Activated naive CD8-positive, alpha-beta T cell treated with anti-CD3 and anti-CD28 coated beads for 36 hours (primary cell): ENCODE data around the gene SELENBP1. TPM values are rescaled to one million over a fixed set of nuclear protein-coding genes. Genes with fewer than 3 reads are reported as not detected.
"Not testable (repeated sequence)": the region's sequence is repeated elsewhere in the genome, so short reads cannot be mapped to it uniquely, and the experiment has no call there.

Source experiments
- DNase-seq: peaks from one replicate; pipeline ENCODE4 v3.0.0; 2021
- H3K27ac Mint-ChIP-seq: one replicate; pipeline ENCODE4 v1.8.0; 2022; ENCODE audit warnings: mild to moderate bottlenecking, moderate library complexity, mixed read lengths
- H3K27me3 Mint-ChIP-seq: one replicate; pipeline ENCODE4 v1.8.0; 2022; ENCODE audit warnings: mild to moderate bottlenecking, mixed read lengths
- H3K36me3 Mint-ChIP-seq: one replicate; pipeline ENCODE4 v1.8.0; 2021; ENCODE audit warnings: mild to moderate bottlenecking, mixed read lengths
- H3K4me1 Mint-ChIP-seq: one replicate; pipeline ENCODE4 v1.8.0; 2021; ENCODE audit warnings: mixed read lengths
- H3K4me3 Mint-ChIP-seq: one replicate; pipeline ENCODE4 v1.8.0; 2022; ENCODE audit warnings: mild to moderate bottlenecking, moderate library complexity, mixed read lengths
- H3K9me3 Mint-ChIP-seq: one replicate; pipeline ENCODE4 v1.8.0; 2022; ENCODE audit warnings: mixed read lengths
- total RNA-seq, 2 experiments: library from RNA; stranded (reverse); gene quantifications; one replicate each; pipeline ENCODE4 v1.2.3, GENCODE V29; 2021

Gene SELENBP1
- total RNA-seq, 2 experiments from 2014 or later, result not detected

GRCh38 chr1:151396265-151396664, 23.8 kb upstream of the SELENBP1 start:
- H3K27ac Mint-ChIP-seq, H3K4me3 Mint-ChIP-seq, H3K9me3 Mint-ChIP-seq, H3K27me3 Mint-ChIP-seq, DNase-seq: not testable (repeated sequence)
- Mint-ChIP-seq H3K4me1 (peaks cover 14% of the 10 kb centered on the region), H3K36me3 (peaks cover 15% of the 10 kb centered on the region)

GRCh38 chr1:151393583-151393982, 21.1 kb upstream of the SELENBP1 start:
- Mint-ChIP-seq H3K9me3 (peaks cover 2% of the 10 kb centered on the region), H3K27me3 (no peaks in the 10 kb centered on the region), H3K27ac (no peak overlapping the region), H3K36me3 (no peaks in the 10 kb centered on the region), H3K4me3 (no peak overlapping the region), H3K4me1 (no peaks in the 10 kb centered on the region)
- DNase-seq, result no peak

- no peaks in the 10 kb centered on the region for H3K36me3 Mint-ChIP-seq
Measured at GRCh38 chr1:151391079-151391563, 18.6 kb upstream of the SELENBP1 start.

DNA sequence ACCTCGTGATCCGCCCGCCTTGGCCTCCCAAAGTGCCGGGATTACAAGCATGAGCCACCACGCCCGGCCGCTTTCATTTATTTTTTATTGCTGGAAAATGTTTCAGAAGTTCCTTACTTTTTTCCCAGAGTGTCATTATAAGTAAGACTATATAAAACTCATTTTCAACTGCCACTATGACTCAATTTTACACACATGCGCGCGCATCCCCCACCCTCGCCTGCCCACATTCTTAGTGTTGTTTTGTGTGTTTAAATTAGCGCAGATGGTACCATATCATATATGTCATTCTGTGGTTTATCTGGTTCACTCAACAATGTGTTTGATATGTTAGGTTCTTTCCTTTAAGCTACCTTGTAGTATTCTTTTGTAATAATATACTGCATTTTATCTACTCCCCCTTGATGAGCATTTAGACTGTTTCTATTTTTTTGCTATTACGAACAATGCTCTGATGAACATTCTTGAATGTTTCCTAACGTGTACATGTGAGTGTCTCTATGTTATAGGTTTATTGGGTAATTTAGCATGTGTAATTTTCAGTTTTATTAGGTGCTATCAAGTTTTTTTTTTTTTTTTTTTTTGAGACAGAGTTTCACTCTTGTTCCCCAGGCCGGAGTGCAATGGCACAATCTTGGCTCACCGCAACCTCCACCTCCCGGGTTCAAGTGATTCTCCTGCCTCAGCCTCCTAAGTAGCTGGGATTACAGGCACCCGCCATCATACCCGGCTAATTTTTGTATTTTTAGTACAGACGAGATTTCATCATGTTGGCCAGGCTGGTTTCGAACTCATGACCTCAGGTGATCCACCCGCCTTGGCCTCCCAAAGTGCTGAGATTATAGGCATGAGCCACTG, 17.9 kb upstream of the SELENBP1 start:
- not testable (repeated sequence) for H3K4me1 Mint-ChIP-seq, H3K9me3 Mint-ChIP-seq, H3K27ac Mint-ChIP-seq, H3K4me3 Mint-ChIP-seq, H3K36me3 Mint-ChIP-seq, H3K27me3 Mint-ChIP-seq, DNase-seq

More at GRCh38 chr1:151391079-151391563, 18.6 kb upstream of the SELENBP1 start:
- no peak overlapping the region for H3K27ac Mint-ChIP-seq
- H3K9me3 Mint-ChIP-seq, result peaks cover 2% of the 10 kb centered on the region
- no peak overlapping the region for H3K4me3 Mint-ChIP-seq
- no peaks in the 10 kb centered on the region for H3K4me1 Mint-ChIP-seq
- DNase-seq, result no peak
- H3K27me3 Mint-ChIP-seq, result no peaks in the 10 kb centered on the region

DNA sequence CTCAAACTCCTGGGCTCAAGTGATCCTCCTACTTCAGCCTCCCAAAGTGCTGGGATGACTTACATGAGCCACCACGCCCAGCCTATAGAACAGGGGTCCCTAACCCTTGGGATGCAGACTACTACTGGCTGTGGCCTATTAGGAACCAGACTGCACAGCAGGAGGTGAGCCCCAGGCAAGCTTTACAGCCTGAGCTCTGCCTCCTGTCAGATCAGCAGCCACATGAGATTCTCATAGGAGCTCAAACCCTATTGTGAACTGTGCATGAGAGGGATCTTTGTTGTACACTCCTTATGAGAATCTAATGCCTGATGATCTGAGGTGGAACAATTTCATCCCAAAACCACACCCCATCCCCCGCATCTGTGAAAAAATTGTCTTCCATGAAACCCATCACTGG, 13.5 kb upstream of the SELENBP1 start:
- no peaks in the 10 kb centered on the region for H3K36me3 Mint-ChIP-seq
- H3K27me3 Mint-ChIP-seq, result no peaks in the 10 kb centered on the region
- H3K27ac Mint-ChIP-seq, result no peak overlapping the region
- no peak overlapping the region for H3K4me3 Mint-ChIP-seq
- no peak for DNase-seq
- H3K9me3 Mint-ChIP-seq, result no peaks in the 10 kb centered on the region
- no peaks in the 10 kb centered on the region for H3K4me1 Mint-ChIP-seq

DNA sequence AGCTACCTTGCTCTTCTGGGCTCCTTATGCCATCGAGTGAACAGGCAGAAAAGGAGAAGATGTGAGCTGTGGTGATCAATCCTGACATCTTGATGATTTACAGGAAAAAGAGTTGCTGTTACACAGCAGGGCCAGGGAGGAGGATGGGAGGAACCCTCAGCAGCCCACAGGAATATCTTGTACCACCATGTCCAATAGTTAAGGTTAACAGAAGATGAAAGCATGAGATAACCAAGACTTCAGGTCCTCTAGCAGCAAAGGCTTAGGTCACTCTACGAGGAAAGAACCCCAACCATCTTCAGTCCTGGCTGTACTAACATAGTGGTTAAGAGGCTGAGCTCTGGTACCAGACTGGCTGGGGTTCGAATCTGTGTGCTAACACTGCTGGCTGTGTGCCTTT, 12.1 kb upstream of the SELENBP1 start:
- H3K36me3 Mint-ChIP-seq, result no peaks in the 10 kb centered on the region
- H3K4me3 Mint-ChIP-seq, result no peak overlapping the region
- DNase-seq, result no peak
- H3K4me1 Mint-ChIP-seq, result no peaks in the 10 kb centered on the region
- no peaks in the 10 kb centered on the region for H3K9me3 Mint-ChIP-seq
- no peak overlapping the region for H3K27ac Mint-ChIP-seq
- no peaks in the 10 kb centered on the region for H3K27me3 Mint-ChIP-seq

DNA sequence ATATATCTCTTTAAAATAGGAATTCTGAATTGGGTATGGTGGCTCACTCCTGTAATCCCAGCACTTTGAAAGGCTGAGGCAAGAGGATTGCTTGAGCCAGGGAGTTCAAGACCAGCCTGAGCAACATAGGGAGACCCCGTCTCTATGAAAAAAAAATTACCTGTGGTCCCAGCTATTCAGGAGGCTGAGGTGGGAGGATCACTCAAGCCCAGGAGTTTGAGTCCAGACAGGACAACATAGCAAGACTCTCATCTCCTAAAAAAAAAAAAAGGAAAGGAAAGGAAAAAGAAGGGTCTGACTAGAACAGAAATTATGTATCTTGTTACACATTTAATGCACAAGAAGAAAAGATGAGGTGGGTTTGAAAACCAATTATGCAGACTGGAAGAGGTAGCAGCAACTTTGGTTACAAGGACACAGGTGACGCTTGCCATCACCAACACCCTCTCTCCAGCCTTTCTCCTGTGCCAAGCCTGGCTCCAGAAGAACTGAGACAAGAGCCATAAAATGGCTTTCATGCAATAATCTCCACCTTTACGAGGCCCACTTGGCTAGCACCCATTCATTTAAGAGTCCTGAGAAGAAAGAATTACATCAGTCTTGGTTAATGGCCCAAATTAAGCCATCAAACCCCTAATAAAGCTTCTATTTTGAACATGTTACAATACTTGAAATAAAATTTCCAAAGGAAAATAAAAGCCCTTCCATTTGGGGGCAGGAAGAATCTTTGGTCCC, 4.8 kb upstream of the SELENBP1 start:
- no peak overlapping the region for H3K27ac Mint-ChIP-seq
- no peaks in the 10 kb centered on the region for H3K27me3 Mint-ChIP-seq
- H3K4me1 Mint-ChIP-seq, result peaks cover 2% of the 10 kb centered on the region
- no peaks in the 10 kb centered on the region for H3K36me3 Mint-ChIP-seq
- H3K9me3 Mint-ChIP-seq, result no peaks in the 10 kb centered on the region
- H3K4me3 Mint-ChIP-seq, result no peak overlapping the region
- no peak for DNase-seq

DNA sequence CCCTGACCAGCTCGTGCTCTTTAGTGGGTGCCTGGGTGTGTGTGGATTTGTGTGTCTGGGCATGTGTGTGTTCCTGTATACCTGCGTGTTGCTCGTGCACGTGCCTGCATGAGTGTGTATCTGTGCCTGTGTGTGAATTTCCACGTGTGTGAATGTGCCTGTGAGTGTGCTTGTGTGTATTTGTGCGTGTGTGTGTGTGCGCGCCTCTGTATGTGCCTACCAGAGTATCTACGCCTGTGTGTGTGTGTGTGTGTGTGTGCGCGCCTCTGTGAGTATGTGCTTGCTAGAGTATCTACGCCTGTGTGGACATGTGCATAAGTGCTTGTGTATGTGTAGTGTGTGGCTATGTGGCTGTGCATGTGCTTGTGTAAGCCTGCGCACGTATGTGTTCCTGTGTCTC, 691 bp upstream of the SELENBP1 start:
- Mint-ChIP-seq H3K27me3 (no peaks in the 10 kb centered on the region), H3K36me3 (no peaks in the 10 kb centered on the region), H3K9me3 (no peaks in the 10 kb centered on the region), H3K4me1 (peaks cover 2% of the 10 kb centered on the region), H3K27ac (no peak overlapping the region), H3K4me3 (no peak overlapping the region)
- no peak for DNase-seq

DNA sequence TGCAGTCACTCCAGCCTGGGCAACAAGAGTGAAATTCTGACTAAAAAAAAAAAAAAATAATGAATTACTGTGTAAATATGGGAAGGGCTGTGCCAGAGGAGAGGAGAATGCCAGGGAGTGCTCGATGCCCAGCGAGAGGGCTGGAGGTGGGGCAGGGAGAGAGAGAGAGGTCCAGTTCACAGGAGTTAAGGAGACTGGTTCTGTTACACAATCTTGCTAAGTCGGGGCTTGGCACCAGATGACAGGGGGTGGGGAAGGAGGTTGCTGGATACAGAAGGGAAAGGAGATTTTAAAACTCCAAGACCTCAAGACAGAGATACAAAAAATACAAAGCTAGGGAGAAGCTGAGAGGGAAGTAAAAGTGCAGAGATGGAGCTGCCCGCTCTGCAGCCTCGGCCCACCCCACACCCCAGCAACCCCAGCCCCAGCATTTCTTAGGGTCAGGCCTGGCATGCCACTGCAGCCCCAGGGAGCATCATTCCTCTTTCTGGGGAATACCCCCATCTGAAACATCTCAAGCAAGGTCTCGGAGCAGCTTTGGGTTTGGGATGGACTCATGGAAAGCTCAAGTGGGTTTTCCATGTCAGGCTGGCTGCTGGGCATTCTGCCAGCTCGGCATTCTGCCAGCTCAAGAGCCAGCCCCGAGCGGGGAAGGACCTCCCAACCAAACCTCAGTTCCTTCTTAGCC, 991 bp downstream of the SELENBP1 start:
- H3K9me3 Mint-ChIP-seq, result no peaks in the 10 kb centered on the region
- no peak overlapping the region for H3K27ac Mint-ChIP-seq
- H3K4me3 Mint-ChIP-seq, result no peak overlapping the region
- DNase-seq, result no peak
- H3K36me3 Mint-ChIP-seq, result no peaks in the 10 kb centered on the region
- H3K4me1 Mint-ChIP-seq, result peaks cover 2% of the 10 kb centered on the region
- H3K27me3 Mint-ChIP-seq, result no peaks in the 10 kb centered on the region

DNA sequence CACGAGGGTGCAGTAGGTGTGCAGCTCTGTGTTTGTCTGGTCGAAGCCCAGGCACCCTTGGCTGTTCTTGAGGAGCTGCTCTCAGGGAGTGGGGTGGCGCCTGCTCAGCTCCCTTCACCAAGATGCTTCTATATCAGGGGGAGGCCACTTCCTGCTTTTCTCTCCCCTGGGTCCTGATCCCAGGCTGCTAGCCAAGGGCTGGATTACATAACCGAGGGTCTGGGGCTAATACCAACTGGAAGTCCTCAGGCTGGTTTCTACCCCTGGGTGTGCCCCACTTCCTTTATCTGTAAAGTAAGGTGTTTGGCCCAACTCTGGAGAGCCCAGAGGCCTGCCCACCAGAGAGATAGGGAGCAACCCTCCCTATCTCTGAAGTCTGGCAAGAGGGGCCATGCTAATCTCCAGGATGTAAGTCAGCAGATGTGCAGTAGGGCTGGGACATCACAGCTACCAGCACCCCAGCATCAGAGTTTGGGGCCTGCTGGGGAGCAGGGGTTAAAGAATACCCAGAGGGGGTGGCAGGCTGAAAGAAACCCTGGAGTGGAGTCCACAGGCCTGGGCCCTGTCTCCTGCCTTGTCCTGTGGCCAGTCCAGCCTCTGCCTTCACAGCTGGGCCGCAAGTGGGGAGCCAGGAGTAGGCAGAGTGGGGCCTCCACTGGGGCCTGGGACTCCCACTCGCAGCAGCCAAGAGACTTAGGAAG, 2.1 kb downstream of the SELENBP1 start:
- no peak overlapping the region for H3K27ac Mint-ChIP-seq
- H3K36me3 Mint-ChIP-seq, result no peaks in the 10 kb centered on the region
- no peaks in the 10 kb centered on the region for H3K27me3 Mint-ChIP-seq
- H3K4me1 Mint-ChIP-seq, result peaks cover 2% of the 10 kb centered on the region
- DNase-seq, result no peak
- no peak overlapping the region for H3K4me3 Mint-ChIP-seq
- H3K9me3 Mint-ChIP-seq, result no peaks in the 10 kb centered on the region

DNA sequence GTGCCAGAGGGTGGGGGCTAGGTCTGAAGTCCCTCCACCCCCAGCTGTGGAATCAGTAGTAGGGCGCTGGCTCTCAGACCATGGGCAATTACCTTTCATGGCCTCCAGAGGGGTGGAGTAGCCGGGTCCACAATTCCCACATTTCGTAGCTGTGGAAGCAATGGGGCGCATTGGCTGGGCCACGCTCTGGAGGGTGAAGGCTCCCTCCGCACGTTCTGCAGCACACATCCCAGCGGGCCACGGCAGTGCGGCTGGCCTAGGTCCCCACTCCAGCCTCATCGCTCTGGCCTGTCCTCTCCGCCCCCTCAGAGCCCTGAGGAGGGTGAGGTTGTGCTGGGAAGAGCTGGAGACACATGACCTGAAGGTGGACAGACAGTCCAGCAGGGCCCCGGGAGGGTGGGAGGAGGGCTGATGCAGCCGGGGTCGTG, 2.9 kb downstream of the SELENBP1 start:
- Mint-ChIP-seq H3K36me3 (no peaks in the 10 kb centered on the region), H3K4me1 (peaks cover 2% of the 10 kb centered on the region), H3K27ac (no peak overlapping the region), H3K27me3 (no peaks in the 10 kb centered on the region), H3K9me3 (no peaks in the 10 kb centered on the region), H3K4me3 (no peak overlapping the region)
- no peak for DNase-seq

DNA sequence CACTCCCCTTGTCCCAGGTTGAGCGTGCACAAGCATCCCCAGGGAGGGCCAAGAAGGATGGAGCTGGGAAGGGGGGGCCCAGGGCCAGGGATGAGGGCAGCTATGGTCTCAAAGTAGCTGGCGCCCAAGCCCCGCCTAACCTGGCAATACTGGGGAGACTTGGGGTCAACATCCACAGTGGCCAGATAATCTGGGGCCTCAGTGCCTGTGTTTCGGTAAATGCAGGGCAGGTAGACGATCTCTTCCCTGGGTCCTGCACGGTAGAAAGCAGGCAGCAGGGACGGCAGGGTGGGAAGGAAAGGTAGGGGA, 3.2 kb downstream of the SELENBP1 start:
- no peaks in the 10 kb centered on the region for H3K27me3 Mint-ChIP-seq
- peaks cover 2% of the 10 kb centered on the region for H3K4me1 Mint-ChIP-seq
- no peaks in the 10 kb centered on the region for H3K36me3 Mint-ChIP-seq
- no peaks in the 10 kb centered on the region for H3K9me3 Mint-ChIP-seq
- DNase-seq, result no peak
- H3K4me3 Mint-ChIP-seq, result no peak overlapping the region
- H3K27ac Mint-ChIP-seq, result no peak overlapping the region

DNA sequence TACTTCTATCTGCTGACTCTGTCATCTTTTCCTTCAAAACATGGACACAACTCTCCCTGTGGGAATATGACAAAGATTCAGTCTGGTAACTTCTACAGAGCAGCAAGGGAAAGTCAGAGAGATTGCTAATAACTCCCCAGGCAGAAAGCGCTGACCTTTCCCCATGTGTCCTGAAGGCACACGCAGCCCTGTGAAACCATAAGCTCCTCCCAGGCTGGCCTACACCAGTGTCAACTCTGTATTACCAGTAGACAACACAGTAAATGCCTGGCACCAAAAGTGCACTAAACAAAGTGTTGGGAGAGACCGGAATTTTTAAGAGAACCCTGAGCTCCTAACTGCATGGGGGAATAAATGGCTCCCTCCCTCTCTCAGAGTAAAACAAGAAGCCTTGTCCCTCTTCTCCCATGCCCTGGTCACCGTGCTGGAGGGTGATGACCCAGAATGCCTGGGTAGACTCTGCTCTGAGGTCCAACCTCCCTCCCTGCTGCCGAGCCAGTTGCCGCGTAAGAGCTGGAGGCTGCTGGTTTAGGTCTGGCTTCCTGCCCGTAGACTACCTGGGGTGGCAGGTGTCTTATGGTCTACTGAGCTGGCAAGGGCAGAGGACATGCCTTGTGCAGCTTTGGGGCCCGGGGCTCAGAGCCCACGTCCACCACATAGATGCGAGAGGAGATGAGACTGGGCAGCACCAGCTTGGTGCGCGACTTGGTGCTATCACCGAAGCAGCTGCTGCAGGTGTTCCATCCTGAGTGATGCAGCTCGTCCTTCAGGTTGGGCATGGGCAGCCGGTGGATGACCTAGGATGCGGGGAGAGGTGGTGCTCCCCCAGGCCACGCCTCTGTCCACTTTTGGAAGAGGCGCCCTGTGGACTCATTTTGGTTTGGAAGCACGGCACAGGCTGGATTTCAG, 3.9 kb downstream of the SELENBP1 start:
- Mint-ChIP-seq H3K4me1 (no peaks in the 10 kb centered on the region), H3K27ac (no peak overlapping the region), H3K27me3 (no peaks in the 10 kb centered on the region), H3K4me3 (no peak overlapping the region), H3K36me3 (no peaks in the 10 kb centered on the region), H3K9me3 (no peaks in the 10 kb centered on the region)
- no peak for DNase-seq
